ENCODE measurements around the gene FGF9. TPM values are rescaled to one million over a fixed set of nuclear protein-coding genes. Genes with fewer than 3 reads are reported as not detected.

Gene FGF9
- total RNA-seq, 3 donors from 2014 or later (not counting 1 experiment from before 2014, with no cell fraction given): 0.28 to 1.2 (median 0.80) TPM

GRCh38 chr13:21735701-21736401 lies 65.0 kb downstream of the FGF9 start:
- Mint-ChIP-seq H3K4me3 (no peak overlapping the region), H3K27me3 (ENCODE audit: low read depth in 2 of 2) (peaks cover 8 to 12% of the 10 kb centered on the region in 2 donors)

GRCh38 chr13:21736926-21737325 lies 66.1 kb downstream of the FGF9 start:
- Mint-ChIP-seq H3K36me3 (no peaks in the 10 kb centered on the region), H3K27me3 (ENCODE audit: low read depth in 2 of 2) (peaks cover 8% of the 10 kb centered on the region in 2 donors), H3K4me3 (no peak overlapping the region), H3K27ac (no peak overlapping the region), H3K9me3 (no peaks in the 10 kb centered on the region), H3K4me1 (no peaks in the 10 kb centered on the region)
- no peaks in the 10 kb centered on the region for H3K36me3 ChIP-seq (ENCODE audit: control insufficient read depth, insufficient read depth, low read length)
- TF ChIP-seq CTCF (IDR thresholded peaks at IDR 0.05): no peak
- H3K27ac ChIP-seq (ENCODE audit: low read length): no peak overlapping the region
- no peaks in the 10 kb centered on the region for H3K4me1 ChIP-seq (ENCODE audit: control insufficient read depth, insufficient read depth, low read length)
- H3K27me3 ChIP-seq (ENCODE audit: control insufficient read depth, insufficient read depth, low read length): no peaks in the 10 kb centered on the region
- ATAC-seq (no peak), DNase-seq (no peak)
- WGBS (ENCODE audit: insufficient coverage): 87% methylated on average over 5 of the region's 5 CpGs
- intact Hi-C loops (cut with micrococcal nuclease): no loop called here
- H3K9me3 ChIP-seq (ENCODE audit: control insufficient read depth, insufficient read depth, low read length): no peaks in the 10 kb centered on the region
- no peak overlapping the region for H3K4me3 ChIP-seq (ENCODE audit: low read length)

More at GRCh38 chr13:21735701-21736401, 65.0 kb downstream of the FGF9 start:
- intact Hi-C loops (cut with micrococcal nuclease): no loop called here
- DNase-seq (no peak), ATAC-seq (no peak)
- no peaks in the 10 kb centered on the region for H3K4me1 ChIP-seq (ENCODE audit: control insufficient read depth, insufficient read depth, low read length)
- Mint-ChIP-seq H3K9me3 (no peaks in the 10 kb centered on the region), H3K27ac (no peak overlapping the region), H3K36me3 (no peaks in the 10 kb centered on the region), H3K4me1 (no peaks in the 10 kb centered on the region)
- no peak overlapping the region for H3K27ac ChIP-seq (ENCODE audit: low read length)
- no peaks in the 10 kb centered on the region for H3K36me3 ChIP-seq (ENCODE audit: control insufficient read depth, insufficient read depth, low read length)
- H3K27me3 ChIP-seq (ENCODE audit: control insufficient read depth, insufficient read depth, low read length): no peaks in the 10 kb centered on the region
- H3K4me3 ChIP-seq (ENCODE audit: low read length): no peak overlapping the region
- no peaks in the 10 kb centered on the region for H3K9me3 ChIP-seq (ENCODE audit: control insufficient read depth, insufficient read depth, low read length)
- WGBS (ENCODE audit: insufficient coverage): 30% methylated on average over 14 of the region's 14 CpGs
- no peak for TF ChIP-seq CTCF (IDR thresholded peaks at IDR 0.05)

- H3K36me3 ChIP-seq (ENCODE audit: control insufficient read depth, insufficient read depth, low read length): no peaks in the 10 kb centered on the region
- Mint-ChIP-seq H3K9me3 (no peaks in the 10 kb centered on the region), H3K27ac (no peak overlapping the region), H3K36me3 (no peaks in the 10 kb centered on the region), H3K27me3 (ENCODE audit: low read depth in 2 of 2) (peaks cover 8% of the 10 kb centered on the region in 2 donors), H3K4me1 (no peaks in the 10 kb centered on the region), H3K4me3 (no peak overlapping the region)
- no peaks in the 10 kb centered on the region for H3K9me3 ChIP-seq (ENCODE audit: control insufficient read depth, insufficient read depth, low read length)
- no peak for ATAC-seq
- 83% methylated on average over 5 of the region's 5 CpGs for WGBS (ENCODE audit: insufficient coverage)
- TF ChIP-seq CTCF (IDR thresholded peaks at IDR 0.05): no peak
- no peaks in the 10 kb centered on the region for H3K4me1 ChIP-seq (ENCODE audit: control insufficient read depth, insufficient read depth, low read length)
- intact Hi-C loops (cut with micrococcal nuclease): no loop called here
- DNase-seq: no peak
- no peak overlapping the region for H3K27ac ChIP-seq (ENCODE audit: low read length)
- no peak overlapping the region for H3K4me3 ChIP-seq (ENCODE audit: low read length)
- no peaks in the 10 kb centered on the region for H3K27me3 ChIP-seq (ENCODE audit: control insufficient read depth, insufficient read depth, low read length)
These were observed 67.8 kb downstream of the FGF9 start for GRCh38 chr13:21738630-21739029.

- no peak for DNase-seq
- Histone ChIP-seq H3K4me3 (ENCODE audit: low read length) (no peak overlapping the region), H3K4me1 (ENCODE audit: control insufficient read depth, insufficient read depth, low read length) (no peaks in the 10 kb centered on the region), H3K36me3 (ENCODE audit: control insufficient read depth, insufficient read depth, low read length) (no peaks in the 10 kb centered on the region), H3K9me3 (ENCODE audit: control insufficient read depth, insufficient read depth, low read length) (no peaks in the 10 kb centered on the region), H3K27me3 (ENCODE audit: control insufficient read depth, insufficient read depth, low read length) (no peaks in the 10 kb centered on the region), H3K27ac (ENCODE audit: low read length) (no peak overlapping the region)
- TF ChIP-seq CTCF (IDR thresholded peaks at IDR 0.05): no peak
- no peaks in the 10 kb centered on the region for H3K36me3 Mint-ChIP-seq
- no peaks in the 10 kb centered on the region for H3K9me3 Mint-ChIP-seq
- H3K4me1 Mint-ChIP-seq: no peaks in the 10 kb centered on the region
- H3K27ac Mint-ChIP-seq: no peak overlapping the region
- ATAC-seq: no peak
- intact Hi-C loops (cut with micrococcal nuclease): no loop called here
- 70% methylated on average over 8 of the region's 8 CpGs for WGBS (ENCODE audit: insufficient coverage)
- H3K27me3 Mint-ChIP-seq (ENCODE audit: low read depth in 2 of 2): peaks cover 8% of the 10 kb centered on the region in 2 donors
- no peak overlapping the region for H3K4me3 Mint-ChIP-seq
These were observed 68.9 kb downstream of the FGF9 start for GRCh38 chr13:21739771-21740170.
